GM23338 (cell line): Measurements from ENCODE around the gene SMIM45.

ENCODE experiments used
- ATAC-seq: fragments of 200-7000 bp; cut with Tn5 transposase; 3 replicates; pipeline ENCODE4 v1.9.1; 2020
- DNase-seq: peaks from one replicate; pipeline ENCODE4 v3.0.0-alpha.2; 2015; ENCODE audit warnings: low spot score
- H2AFZ ChIP-seq: fragments of 200-600 bp; sonication (generic); 2 replicates; pipeline ENCODE4 v1.8.0; 2016; ENCODE audit warnings: antibody characterized with exemption, mild to moderate bottlenecking, moderate library complexity
- H3F3A ChIP-seq: fragments of 200-600 bp; sonication (generic); replicated peaks from 2 replicates; pipeline ENCODE4 v1.8.0; 2017; ENCODE audit warnings: antibody characterized with exemption, mixed run types, low read depth
- H3K27ac ChIP-seq: fragments of 200-600 bp; sonication (generic); 2 replicates; pipeline ENCODE4 v1.6.1; 2016; ENCODE audit warnings: low read depth
- H3K27me3 ChIP-seq: fragments of 200-600 bp; sonication (generic); 2 replicates; pipeline ENCODE4 v1.8.0; 2016; ENCODE audit warnings: mild to moderate bottlenecking, mixed run types, moderate library complexity; ENCODE audit not compliant: insufficient read depth
- H3K36me3 ChIP-seq: fragments of 200-600 bp; sonication (generic); 2 replicates; pipeline ENCODE4 v1.8.0; 2016; ENCODE audit warnings: mild to moderate bottlenecking; ENCODE audit not compliant: insufficient read depth
- H3K4me1 ChIP-seq: fragments of 200-600 bp; sonication (generic); 2 replicates; pipeline ENCODE4 v1.8.0; 2016; ENCODE audit warnings: mild to moderate bottlenecking, moderate library complexity; ENCODE audit not compliant: insufficient read depth
- H3K4me2 ChIP-seq: fragments of 200-600 bp; sonication (generic); 2 replicates; pipeline ENCODE4 v1.7.1; 2017; ENCODE audit warnings: mixed run types
- H3K4me3 ChIP-seq: fragments of 200-600 bp; sonication (generic); 2 replicates; pipeline ENCODE4 v1.6.1; 2016; ENCODE audit warnings: mixed run types
- H3K79me2 ChIP-seq: fragments of 200-600 bp; sonication (generic); replicated peaks from 2 replicates; pipeline ENCODE4 v1.8.0; 2017; ENCODE audit warnings: mild to moderate bottlenecking; ENCODE audit not compliant: insufficient read depth
- H3K9me2 ChIP-seq: fragments of 200-600 bp; sonication (generic); 2 replicates; pipeline ENCODE4 v1.8.0; 2017; ENCODE audit not compliant: insufficient read depth
- H4K20me1 ChIP-seq: fragments of 200-600 bp; sonication (generic); replicated peaks from 2 replicates; pipeline ENCODE4 v1.8.0; 2017; ENCODE audit warnings: mild to moderate bottlenecking; ENCODE audit not compliant: insufficient read depth
- H3K27ac Mint-ChIP-seq: 2 replicates; pipeline ENCODE4 v1.8.0; 2020; ENCODE audit warnings: inconsistent platforms, mild to moderate bottlenecking, moderate library complexity, mixed read lengths
- H3K27me3 Mint-ChIP-seq: 3 replicates; pipeline ENCODE4 v1.8.0; 2022; ENCODE audit warnings: low read depth, mild to moderate bottlenecking, moderate library complexity, mixed read lengths, inconsistent platforms; ENCODE audit not compliant: insufficient read depth, poor library complexity
- H3K36me3 Mint-ChIP-seq: 3 replicates; pipeline ENCODE4 v1.8.0; 2021; ENCODE audit warnings: low read depth, mild to moderate bottlenecking, inconsistent platforms, moderate library complexity, mixed read lengths
- H3K4me1 Mint-ChIP-seq: 3 replicates; pipeline ENCODE4 v1.8.0; 2020; ENCODE audit warnings: mild to moderate bottlenecking, inconsistent platforms, mixed read lengths
- H3K4me3 Mint-ChIP-seq: 3 replicates; pipeline ENCODE4 v1.8.0; 2021; ENCODE audit warnings: moderate library complexity, mild to moderate bottlenecking, inconsistent platforms, mixed read lengths
- H3K9me3 Mint-ChIP-seq: 3 replicates; pipeline ENCODE4 v1.8.0; 2020; ENCODE audit warnings: moderate library complexity, mild to moderate bottlenecking, inconsistent platforms, mixed read lengths
- CREB1 ChIP-seq: fragments of 250-450 bp; sonication (Bioruptor Pico); IDR thresholded peaks from 2 replicates; pipeline ENCODE4 v1.5.0; 2020; ENCODE audit warnings: low read depth, mild to moderate bottlenecking, moderate library complexity
- CTCF ChIP-seq, 2 experiments: fragments of 200-600 bp in 1 of 2; sonication (generic) in 1 of 2; conservative IDR thresholded peaks; 2 replicates each; pipeline versions ENCODE4 v1.5.1 to v1.6.1; 2016 to 2017; ENCODE audit warnings: antibody characterized with exemption in 2 of 2, low read depth in 2 of 2, mild to moderate bottlenecking in 2 of 2, moderate library complexity in 1 of 2
- ETS1 ChIP-seq: IDR thresholded peaks from 2 replicates; pipeline ENCODE4 v1.6.1; 2016; ENCODE audit warnings: antibody characterized with exemption
- EZH2phosphoT487 ChIP-seq: fragments of 200-600 bp; sonication (generic); IDR thresholded peaks from one replicate; pipeline ENCODE4 v1.8.1; 2018; ENCODE audit warnings: antibody characterized with exemption; ENCODE audit not compliant: unreplicated experiment
- NANOG ChIP-seq: IDR thresholded peaks from 2 replicates; pipeline ENCODE4 v1.6.1; 2016; ENCODE audit warnings: antibody characterized with exemption, borderline replicate concordance
- POLR2AphosphoS5 ChIP-seq: IDR thresholded peaks from 2 replicates; pipeline ENCODE4 v1.6.1; 2016; ENCODE audit warnings: antibody characterized with exemption, low read depth
- REST ChIP-seq: IDR thresholded peaks from one replicate; pipeline ENCODE4 v1.6.1; 2018; ENCODE audit warnings: antibody characterized with exemption; ENCODE audit not compliant: unreplicated experiment
- STAT1 ChIP-seq: IDR thresholded peaks from one replicate; pipeline ENCODE4 v1.6.1; 2016; ENCODE audit warnings: antibody characterized with exemption; ENCODE audit not compliant: unreplicated experiment
- ZNF331 ChIP-seq: fragments of 250-450 bp; sonication (Bioruptor Pico); IDR thresholded peaks from 2 replicates; pipeline ENCODE4 v1.5.0; 2020; ENCODE audit warnings: low read depth, mild to moderate bottlenecking, moderate library complexity

The SMIM45 gene

GRCh38 chr22:41939981-41940831 lies 11.7 kb upstream of the SMIM45 start:
- Histone ChIP-seq H3K4me1 (peaks cover 14% of the 10 kb centered on the region), H4K20me1 (peaks cover 28% of the 10 kb centered on the region), H2AFZ (no peak overlapping the region), H3K27me3 (no peaks in the 10 kb centered on the region), H3K79me2 (peaks cover 3% of the 10 kb centered on the region), H3K4me3 (no peak overlapping the region), H3K4me2 (no peak overlapping the region), H3K9me2 (no peaks in the 10 kb centered on the region), H3K36me3 (peaks cover 14% of the 10 kb centered on the region; the same call in 1 of the 2 replicates), H3F3A (peaks cover 36% of the 10 kb centered on the region), H3K27ac (0 out of 2 replicates have a peak overlapping the region, but pooled peaks have one; percentile 66)
- Mint-ChIP-seq H3K36me3 (peaks cover 80% of the 10 kb centered on the region), H3K4me3 (no peak overlapping the region), H3K27me3 (peaks cover 10% of the 10 kb centered on the region), H3K27ac (peak overlapping the region; percentile 71), H3K4me1 (peaks cover 13% of the 10 kb centered on the region), H3K9me3 (no peaks in the 10 kb centered on the region)
- peak; percentile 12; the same call in 2 of the 3 replicates for ATAC-seq
- DNase-seq, result peak; percentile 34
- TF ChIP-seq POLR2AphosphoS5, result no peak
- TF ChIP-seq REST, result no peak
- no peak for TF ChIP-seq STAT1
- no peak for TF ChIP-seq NANOG
- TF ChIP-seq ETS1, result no peak
- TF ChIP-seq CREB1 (CRISPR knock-in tag), result no peak
- TF ChIP-seq ZNF331 (CRISPR knock-in tag), result no peak
- TF ChIP-seq CTCF (conservative IDR thresholded peaks at IDR 0.05; ENCODE audit: low read depth in 2 of 2), result no peak
- no peak for TF ChIP-seq EZH2phosphoT487
